K562 (cell line): ENCODE data around the gene ABCA3. TPM values are rescaled to one million over a fixed set of nuclear protein-coding genes. Genes with fewer than 3 reads are reported as not detected.

Experiments
- CCAR2 ChIP-seq: fragments of 200-400 bp; formaldehyde crosslinking; IDR thresholded peaks from 2 replicates; pipeline ENCODE4 v1.6.1; 2017; ENCODE audit warnings: mild to moderate bottlenecking, low read depth, low read length
- CREB1 ChIP-seq, 2 experiments: sonication (generic) in 1 of 2; formaldehyde crosslinking in 1 of 2; IDR thresholded peaks; 2 replicates each; pipeline versions ENCODE4 v1.6.1 to v1.8.0; 2012 to 2022; ENCODE audit warnings: inconsistent platforms in 1 of 2, mild to moderate bottlenecking in 1 of 2, missing genetic modification reagents in 1 of 2, moderate library complexity in 1 of 2
- ERF ChIP-seq: fragments of 450-650 bp; formaldehyde crosslinking; IDR thresholded peaks from 2 replicates; pipeline ENCODE4 v1.4.0; 2020; ENCODE audit warnings: mild to moderate bottlenecking, mixed read lengths
- FUS ChIP-seq: fragments of 200-400 bp; formaldehyde crosslinking; optimal IDR thresholded peaks from 2 replicates; pipeline ENCODE3; 2017; ENCODE audit warnings: low read depth, low read length
- HNRNPK ChIP-seq: fragments of 200-400 bp; formaldehyde crosslinking; IDR thresholded peaks from one replicate; pipeline ENCODE4 v1.6.1; 2018; ENCODE audit warnings: mild to moderate bottlenecking, low read depth, low read length; ENCODE audit not compliant: poor library complexity, severe bottlenecking
- JUND ChIP-seq, 2 experiments: IDR thresholded peaks; 2 replicates in 1 of 2; 3 replicates in 1 of 2; pipeline ENCODE4 v1.6.1; 2011; ENCODE audit warnings: borderline replicate concordance in 2 of 2, low read depth in 2 of 2, low read length in 2 of 2, improper control_type of control experiment in 1 of 2, missing biosample characterization in 1 of 2, missing genetic modification characterization in 1 of 2, missing genetic modification reagents in 1 of 2
- MCM5 ChIP-seq: fragments of 450-650 bp; IDR thresholded peaks from 2 replicates; pipeline ENCODE4 v1.6.1; 2016; ENCODE audit warnings: low read depth
- NR2F6 ChIP-seq: fragments of 450-650 bp; formaldehyde crosslinking; IDR thresholded peaks from 2 replicates; pipeline ENCODE4 v1.4.0; 2020; ENCODE audit warnings: mild to moderate bottlenecking
- SMARCC2 ChIP-seq: fragments of 450-650 bp; IDR thresholded peaks from 2 replicates; pipeline ENCODE4 v1.6.1; 2017; ENCODE audit warnings: antibody characterized with exemption, moderate library complexity, mild to moderate bottlenecking, low read depth
- ZNF699 ChIP-seq: fragments of 250-450 bp; sonication (Bioruptor Pico); IDR thresholded peaks from 2 replicates; pipeline ENCODE4 v1.8.0; 2021; ENCODE audit warnings: mild to moderate bottlenecking, moderate library complexity; ENCODE audit not compliant: insufficient replicate concordance
- ZNF76 ChIP-seq: fragments of 250-450 bp; sonication (Bioruptor Pico); IDR thresholded peaks from 2 replicates; pipeline ENCODE4 v1.4.0; 2020; ENCODE audit warnings: mild to moderate bottlenecking, moderate library complexity, borderline replicate concordance
- ZNF830 ChIP-seq: fragments of 250-450 bp; sonication (Bioruptor Pico); IDR thresholded peaks from 2 replicates; pipeline ENCODE4 v1.5.0; 2021; ENCODE audit warnings: mild to moderate bottlenecking
- polyA plus RNA-seq, 8 experiments: library from polyadenylated mRNA; depleted of rRNA in 4 of 8; stranded (reverse) in 5 of 8; unstranded in 3 of 8; fragments of >200 nt; fragmentation: Nextera tagmentation in 2 of 8; fragmentation: Illumina TruSeq in 1 of 8; extraction: Ambion mirVana in 2 of 8; extraction: Trizol in 1 of 8; gene quantifications; 2 replicates each; pipeline versions ENCODE4 v1.2.1 to v1.2.3, GENCODE V29; 2011 to 2014; ENCODE audit warnings: inconsistent platforms in 1 of 8, missing spikeins in 1 of 8
- total RNA-seq, 7 experiments: library from RNA; depleted of rRNA in 6 of 7; stranded (reverse); fragments of >200 nt in 6 of 7; fragmentation: Illumina TruSeq in 2 of 7; extraction: Trizol in 2 of 7; gene quantifications; 2 replicates each; pipeline versions ENCODE4 v1.2.1 to v1.2.3, GENCODE V29; 2011 to 2021; ENCODE audit warnings: low replicate concordance in 1 of 7
- TF ChIP-seq, protein P1 (sequence below): fragments of 250-450 bp; sonication (Bioruptor Pico); IDR thresholded peaks from 2 replicates; pipeline ENCODE4 v1.5.0; 2021
- TF ChIP-seq, protein P2 (sequence below): fragments of 450-650 bp; IDR thresholded peaks from 2 replicates; pipeline ENCODE4 v1.6.1; 2017; ENCODE audit warnings: antibody characterized with exemption, mild to moderate bottlenecking
- TF ChIP-seq, protein P3 (sequence below): fragments of 250-450 bp; sonication (Bioruptor Pico); IDR thresholded peaks from 2 replicates; pipeline ENCODE4 v1.4.0; 2020

The ABCA3 gene
- total and polyA plus RNA-seq, 9 of the 15 experiments (the other 6 are each of a cell fraction or from before 2014, with no cell fraction given): 0.66 to 23.7 (median 6.9) TPM

DNA sequence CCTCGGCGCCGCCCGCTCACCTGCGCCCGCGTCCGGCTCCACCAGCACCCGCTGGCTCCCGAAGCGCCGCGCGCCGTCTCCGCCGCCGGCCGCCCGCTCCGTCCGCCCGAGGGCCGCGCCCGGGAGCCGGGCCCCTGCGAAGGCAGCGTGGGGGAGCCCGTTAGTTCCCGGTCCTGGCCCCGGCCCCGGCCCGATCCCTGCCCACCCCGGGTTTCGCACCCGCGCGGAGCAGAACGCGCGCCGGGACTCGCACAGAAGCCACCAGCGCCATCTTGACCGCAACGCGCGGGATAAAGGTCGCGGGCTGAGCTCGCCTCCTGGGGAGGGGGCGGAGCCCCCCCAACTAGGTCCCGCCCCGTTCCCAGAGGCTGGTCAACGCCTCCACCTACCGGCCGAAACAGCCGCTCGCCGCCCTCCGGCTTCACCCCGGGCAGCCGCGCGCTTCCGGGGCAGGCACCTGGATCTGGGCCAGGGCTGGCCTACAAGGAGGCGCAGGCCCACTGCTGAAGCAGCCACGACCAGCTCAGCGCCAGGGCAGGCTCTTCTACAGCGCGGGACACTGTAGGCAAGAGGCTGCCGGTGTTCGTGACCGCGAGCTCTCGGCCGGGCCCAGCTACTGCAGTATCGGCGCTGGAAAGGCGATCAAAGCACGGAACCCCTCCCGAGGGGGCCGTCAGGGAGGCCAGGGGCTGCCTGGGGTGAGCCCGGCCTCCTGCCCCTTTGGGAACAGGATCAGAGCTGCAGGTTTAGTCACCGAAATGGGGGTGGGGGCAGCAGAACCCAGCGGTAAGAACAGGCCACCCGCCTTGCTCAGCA is 89.0 kb downstream of the ABCA3 start, which contains the start of gene ECI1 (continued):
- TF ChIP-seq, protein P1, sequence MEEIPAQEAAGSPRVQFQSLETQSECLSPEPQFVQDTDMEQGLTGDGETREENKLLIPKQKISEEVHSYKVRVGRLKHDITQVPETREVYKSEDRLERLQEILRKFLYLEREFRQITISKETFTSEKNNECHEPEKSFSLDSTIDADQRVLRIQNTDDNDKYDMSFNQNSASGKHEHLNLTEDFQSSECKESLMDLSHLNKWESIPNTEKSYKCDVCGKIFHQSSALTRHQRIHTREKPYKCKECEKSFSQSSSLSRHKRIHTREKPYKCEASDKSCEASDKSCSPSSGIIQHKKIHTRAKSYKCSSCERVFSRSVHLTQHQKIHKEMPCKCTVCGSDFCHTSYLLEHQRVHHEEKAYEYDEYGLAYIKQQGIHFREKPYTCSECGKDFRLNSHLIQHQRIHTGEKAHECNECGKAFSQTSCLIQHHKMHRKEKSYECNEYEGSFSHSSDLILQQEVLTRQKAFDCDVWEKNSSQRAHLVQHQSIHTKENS (CRISPR knock-in tag): no peak
- TF ChIP-seq ZNF699 (CRISPR knock-in tag) (no peak), CREB1 (IDR thresholded peaks at IDR 0.05) (peak; percentile 40), CREB1 (CRISPR knock-in tag; IDR thresholded peaks at IDR 0.05) (no peak; the same call in 1 of the 2 replicates), CCAR2 (no peak), FUS (peak; percentile 89), JUND (IDR thresholded peaks at IDR 0.05; ENCODE audit: borderline replicate concordance, low read depth, low read length) (peak; percentile 35; the same call in 1 of the 2 replicates), JUND (tag; IDR thresholded peaks at IDR 0.05; ENCODE audit: borderline replicate concordance, low read depth, low read length) (no peak; the same call in 2 of the 3 replicates), ZNF830 (CRISPR knock-in tag) (no peak), ERF (CRISPR knock-in tag) (no peak), SMARCC2 (no peak), MCM5 (no peak), NR2F6 (CRISPR knock-in tag) (no peak), HNRNPK (no peak), ZNF76 (CRISPR knock-in tag) (no peak)
- TF ChIP-seq, protein P2, sequence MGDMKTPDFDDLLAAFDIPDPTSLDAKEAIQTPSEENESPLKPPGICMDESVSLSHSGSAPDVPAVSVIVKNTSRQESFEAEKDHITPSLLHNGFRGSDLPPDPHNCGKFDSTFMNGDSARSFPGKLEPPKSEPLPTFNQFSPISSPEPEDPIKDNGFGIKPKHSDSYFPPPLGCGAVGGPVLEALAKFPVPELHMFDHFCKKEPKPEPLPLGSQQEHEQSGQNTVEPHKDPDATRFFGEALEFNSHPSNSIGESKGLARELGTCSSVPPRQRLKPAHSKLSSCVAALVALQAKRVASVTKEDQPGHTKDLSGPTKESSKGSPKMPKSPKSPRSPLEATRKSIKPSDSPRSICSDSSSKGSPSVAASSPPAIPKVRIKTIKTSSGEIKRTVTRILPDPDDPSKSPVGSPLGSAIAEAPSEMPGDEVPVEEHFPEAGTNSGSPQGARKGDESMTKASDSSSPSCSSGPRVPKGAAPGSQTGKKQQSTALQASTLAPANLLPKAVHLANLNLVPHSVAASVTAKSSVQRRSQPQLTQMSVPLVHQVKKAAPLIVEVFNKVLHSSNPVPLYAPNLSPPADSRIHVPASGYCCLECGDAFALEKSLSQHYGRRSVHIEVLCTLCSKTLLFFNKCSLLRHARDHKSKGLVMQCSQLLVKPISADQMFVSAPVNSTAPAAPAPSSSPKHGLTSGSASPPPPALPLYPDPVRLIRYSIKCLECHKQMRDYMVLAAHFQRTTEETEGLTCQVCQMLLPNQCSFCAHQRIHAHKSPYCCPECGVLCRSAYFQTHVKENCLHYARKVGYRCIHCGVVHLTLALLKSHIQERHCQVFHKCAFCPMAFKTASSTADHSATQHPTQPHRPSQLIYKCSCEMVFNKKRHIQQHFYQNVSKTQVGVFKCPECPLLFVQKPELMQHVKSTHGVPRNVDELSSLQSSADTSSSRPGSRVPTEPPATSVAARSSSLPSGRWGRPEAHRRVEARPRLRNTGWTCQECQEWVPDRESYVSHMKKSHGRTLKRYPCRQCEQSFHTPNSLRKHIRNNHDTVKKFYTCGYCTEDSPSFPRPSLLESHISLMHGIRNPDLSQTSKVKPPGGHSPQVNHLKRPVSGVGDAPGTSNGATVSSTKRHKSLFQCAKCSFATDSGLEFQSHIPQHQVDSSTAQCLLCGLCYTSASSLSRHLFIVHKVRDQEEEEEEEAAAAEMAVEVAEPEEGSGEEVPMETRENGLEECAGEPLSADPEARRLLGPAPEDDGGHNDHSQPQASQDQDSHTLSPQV: 0 out of 2 replicates have a peak, but pooled peaks have one; percentile 29
- TF ChIP-seq, protein P3, sequence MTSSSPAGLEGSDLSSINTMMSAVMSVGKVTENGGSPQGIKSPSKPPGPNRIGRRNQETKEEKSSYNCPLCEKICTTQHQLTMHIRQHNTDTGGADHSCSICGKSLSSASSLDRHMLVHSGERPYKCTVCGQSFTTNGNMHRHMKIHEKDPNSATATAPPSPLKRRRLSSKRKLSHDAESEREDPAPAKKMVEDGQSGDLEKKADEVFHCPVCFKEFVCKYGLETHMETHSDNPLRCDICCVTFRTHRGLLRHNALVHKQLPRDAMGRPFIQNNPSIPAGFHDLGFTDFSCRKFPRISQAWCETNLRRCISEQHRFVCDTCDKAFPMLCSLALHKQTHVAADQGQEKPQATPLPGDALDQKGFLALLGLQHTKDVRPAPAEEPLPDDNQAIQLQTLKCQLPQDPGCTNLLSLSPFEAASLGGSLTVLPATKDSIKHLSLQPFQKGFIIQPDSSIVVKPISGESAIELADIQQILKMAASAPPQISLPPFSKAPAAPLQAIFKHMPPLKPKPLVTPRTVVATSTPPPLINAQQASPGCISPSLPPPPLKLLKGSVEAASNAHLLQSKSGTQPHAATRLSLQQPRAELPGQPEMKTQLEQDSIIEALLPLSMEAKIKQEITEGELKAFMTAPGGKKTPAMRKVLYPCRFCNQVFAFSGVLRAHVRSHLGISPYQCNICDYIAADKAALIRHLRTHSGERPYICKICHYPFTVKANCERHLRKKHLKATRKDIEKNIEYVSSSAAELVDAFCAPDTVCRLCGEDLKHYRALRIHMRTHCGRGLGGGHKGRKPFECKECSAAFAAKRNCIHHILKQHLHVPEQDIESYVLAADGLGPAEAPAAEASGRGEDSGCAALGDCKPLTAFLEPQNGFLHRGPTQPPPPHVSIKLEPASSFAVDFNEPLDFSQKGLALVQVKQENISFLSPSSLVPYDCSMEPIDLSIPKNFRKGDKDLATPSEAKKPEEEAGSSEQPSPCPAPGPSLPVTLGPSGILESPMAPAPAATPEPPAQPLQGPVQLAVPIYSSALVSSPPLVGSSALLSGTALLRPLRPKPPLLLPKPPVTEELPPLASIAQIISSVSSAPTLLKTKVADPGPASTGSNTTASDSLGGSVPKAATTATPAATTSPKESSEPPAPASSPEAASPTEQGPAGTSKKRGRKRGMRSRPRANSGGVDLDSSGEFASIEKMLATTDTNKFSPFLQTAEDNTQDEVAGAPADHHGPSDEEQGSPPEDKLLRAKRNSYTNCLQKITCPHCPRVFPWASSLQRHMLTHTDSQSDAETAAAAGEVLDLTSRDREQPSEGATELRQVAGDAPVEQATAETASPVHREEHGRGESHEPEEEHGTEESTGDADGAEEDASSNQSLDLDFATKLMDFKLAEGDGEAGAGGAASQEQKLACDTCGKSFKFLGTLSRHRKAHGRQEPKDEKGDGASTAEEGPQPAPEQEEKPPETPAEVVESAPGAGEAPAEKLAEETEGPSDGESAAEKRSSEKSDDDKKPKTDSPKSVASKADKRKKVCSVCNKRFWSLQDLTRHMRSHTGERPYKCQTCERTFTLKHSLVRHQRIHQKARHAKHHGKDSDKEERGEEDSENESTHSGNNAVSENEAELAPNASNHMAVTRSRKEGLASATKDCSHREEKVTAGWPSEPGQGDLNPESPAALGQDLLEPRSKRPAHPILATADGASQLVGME: no peak
